ENCODE measurements around the gene TMEM151B. TPM values are rescaled to one million over a fixed set of nuclear protein-coding genes. Genes with fewer than 3 reads are reported as not detected.

TMEM151B gene
- total RNA-seq, 1 donor from 2014 or later: not detected

GRCh38 chr6:44355640-44356039 lies 85.4 kb downstream of the TMEM151B start:
- intact Hi-C loops (cut with micrococcal nuclease): no loop called here
- Mint-ChIP-seq H3K27me3 (peaks cover 30% of the 10 kb centered on the region), H3K4me3 (no peak overlapping the region), H3K27ac (no peak overlapping the region), H3K4me1 (no peaks in the 10 kb centered on the region), H3K9me3 (no peaks in the 10 kb centered on the region), H3K36me3 (ENCODE audit: low read depth) (no peaks in the 10 kb centered on the region)
- no peak for DNase-seq

DNA sequence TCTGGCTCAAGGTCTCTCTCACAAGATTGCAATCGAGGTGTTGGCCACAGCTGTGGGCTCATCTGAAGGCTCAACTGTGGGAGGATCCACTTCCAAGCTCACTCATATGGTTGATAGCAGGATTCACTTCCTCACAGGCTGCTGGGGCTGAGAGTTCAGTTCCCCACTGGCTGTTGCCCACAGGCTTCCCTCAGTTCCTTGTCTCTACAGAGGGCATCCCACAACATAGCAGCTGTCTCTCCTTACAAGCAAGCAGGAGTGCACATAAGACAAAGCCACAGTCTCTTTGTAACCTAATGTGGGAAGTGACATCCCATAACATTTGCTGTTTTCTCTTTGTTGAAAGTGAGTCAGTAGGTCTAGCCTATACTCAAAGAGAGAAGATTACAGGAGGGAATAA lies 86.2 kb downstream of the TMEM151B start:
- H3K36me3 Mint-ChIP-seq (ENCODE audit: low read depth): no peaks in the 10 kb centered on the region
- intact Hi-C loops (cut with micrococcal nuclease): no loop called here
- no peak overlapping the region for H3K4me3 Mint-ChIP-seq
- H3K4me1 Mint-ChIP-seq: no peaks in the 10 kb centered on the region
- H3K9me3 Mint-ChIP-seq: no peaks in the 10 kb centered on the region
- DNase-seq: no peak
- peaks cover 32% of the 10 kb centered on the region for H3K27me3 Mint-ChIP-seq
- no peak overlapping the region for H3K27ac Mint-ChIP-seq

Other genes with a start within 250 kb of the TMEM151B start
- gene MRPL14, start 143.0 kb upstream of the TMEM151B start, total RNA-seq: 65.6 and 67.5 TPM in 2 replicates
- gene TMEM63B, start 142.9 kb upstream of the TMEM151B start, total RNA-seq: 17.8 and 19.7 TPM in 2 replicates
- gene CAPN11, start 111.6 kb upstream of the TMEM151B start, total RNA-seq: 0.28 TPM in 1 of 2 replicates, not detected in the other
- not detected in 2 replicates for gene MYMX, start 53.5 kb upstream of the TMEM151B start, total RNA-seq
- gene SLC29A1, start 46.9 kb upstream of the TMEM151B start, total RNA-seq: 139 and 144 TPM in 2 replicates
- gene HSP90AB1, start 23.3 kb upstream of the TMEM151B start, total RNA-seq: 2,450 and 2,479 TPM in 2 replicates
- gene SLC35B2, start 12.9 kb upstream of the TMEM151B start, total RNA-seq: 25.3 and 28.0 TPM in 2 replicates
- 27.6 and 28.2 TPM in 2 replicates for gene NFKBIE, start 4.9 kb upstream of the TMEM151B start, total RNA-seq
- 22.4 and 23.7 TPM in 2 replicates for gene AARS2, start 42.9 kb downstream of the TMEM151B start, total RNA-seq
- gene SPATS1, start 72.2 kb downstream of the TMEM151B start, total RNA-seq: not detected in 2 replicates
- 25.5 and 26.5 TPM in 2 replicates for gene CDC5L, start 117.3 kb downstream of the TMEM151B start, total RNA-seq